Astrocyte of the cerebellum (primary cell): ENCODE results near the gene DCTN3.
A peak's percentile ranks its signal among the peaks of the same experiment; 100 is the strongest.

Experiments
- DNase-seq: peaks from one replicate; pipeline ENCODE4 v3.0.0-alpha.2; 2011; ENCODE audit warnings: low read depth
- H3K4me3 ChIP-seq: 2 replicates; pipeline ENCODE4 v1.5.1; 2011; ENCODE audit warnings: mild to moderate bottlenecking, low read depth, low read length, moderate library complexity
- CTCF ChIP-seq: IDR thresholded peaks from 2 replicates; pipeline ENCODE4 v1.5.1; 2012; ENCODE audit warnings: low read length, low read depth, moderate library complexity, mild to moderate bottlenecking; ENCODE audit errors: missing control alignments
- in situ Hi-C: cut with HindIII; loops from 2 replicates; pipeline ENCODE4 v1.10.0; 2017; ENCODE audit warnings: low sequenced_read_pairs

The DCTN3 gene

DNA sequence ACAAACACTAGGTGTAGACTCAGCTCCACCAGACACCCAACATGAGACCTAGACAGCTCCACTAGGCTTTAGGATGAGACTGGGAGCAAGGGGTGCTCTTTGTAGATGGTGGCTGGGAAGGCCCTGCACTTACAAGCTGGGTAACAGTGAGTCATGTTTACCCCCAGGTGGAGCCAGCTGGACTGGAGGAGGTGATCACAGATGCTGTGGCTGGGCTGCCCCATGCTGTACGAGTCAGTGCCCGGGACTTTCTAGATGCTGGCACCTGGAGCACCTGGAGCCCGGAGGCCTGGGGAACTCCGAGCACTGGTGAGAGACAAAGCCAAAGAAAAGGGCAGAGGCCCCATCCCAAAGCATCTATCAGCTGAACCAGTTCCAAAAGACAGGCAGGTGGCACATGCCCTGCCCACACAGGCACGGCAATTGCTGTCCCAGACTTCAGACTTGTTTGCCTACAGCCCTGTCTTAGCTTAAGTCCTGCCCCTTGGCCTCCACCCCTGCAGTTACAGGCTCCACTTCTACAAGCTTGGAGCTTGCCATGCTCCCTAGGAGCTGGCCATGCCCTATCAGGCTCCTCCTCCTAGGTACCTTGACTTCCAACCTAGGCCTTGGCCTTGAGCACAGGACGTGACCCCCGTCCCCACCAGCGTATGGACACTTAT lies 39.4 kb upstream of the DCTN3 start:
- in situ Hi-C loops = no loop called here
- H3K4me3 ChIP-seq = no peak overlapping the region
- no peak for DNase-seq
- TF ChIP-seq CTCF = no peak

DNA sequence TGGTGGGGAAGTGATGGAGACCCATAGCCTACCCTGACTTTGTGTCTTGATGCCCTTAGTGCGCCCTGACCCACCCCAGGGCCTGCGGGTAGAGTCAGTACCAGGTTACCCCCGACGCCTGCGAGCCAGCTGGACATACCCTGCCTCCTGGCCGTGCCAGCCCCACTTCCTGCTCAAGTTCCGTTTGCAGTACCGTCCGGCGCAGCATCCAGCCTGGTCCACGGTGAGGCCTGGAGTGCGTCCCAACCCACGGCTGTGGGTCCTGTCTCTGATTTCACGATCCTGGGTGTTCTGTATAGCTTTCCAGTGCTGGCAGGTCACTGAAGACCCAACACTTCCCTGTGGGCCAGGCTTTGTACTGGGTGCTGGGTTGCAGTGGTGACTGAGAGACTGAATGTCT lies 38.2 kb upstream of the DCTN3 start:
- DNase-seq = no peak
- TF ChIP-seq CTCF = no peak
- in situ Hi-C loops = no loop called here

GRCh38 chr9:34656992-34657391 lies 36.7 kb upstream of the DCTN3 start:
- no peak for DNase-seq
- no peak overlapping the region for H3K4me3 ChIP-seq
- in situ Hi-C loops = no loop called here
- no peak for TF ChIP-seq CTCF

More for the DNA sequence above, 38.2 kb upstream of the DCTN3 start:
- H3K4me3 ChIP-seq = no peak overlapping the region

GRCh38 chr9:34655394-34655793 lies 35.1 kb upstream of the DCTN3 start:
- DNase-seq = no peak
- in situ Hi-C loops = no loop called here
- H3K4me3 ChIP-seq = no peak overlapping the region
- no peak for TF ChIP-seq CTCF

DNA sequence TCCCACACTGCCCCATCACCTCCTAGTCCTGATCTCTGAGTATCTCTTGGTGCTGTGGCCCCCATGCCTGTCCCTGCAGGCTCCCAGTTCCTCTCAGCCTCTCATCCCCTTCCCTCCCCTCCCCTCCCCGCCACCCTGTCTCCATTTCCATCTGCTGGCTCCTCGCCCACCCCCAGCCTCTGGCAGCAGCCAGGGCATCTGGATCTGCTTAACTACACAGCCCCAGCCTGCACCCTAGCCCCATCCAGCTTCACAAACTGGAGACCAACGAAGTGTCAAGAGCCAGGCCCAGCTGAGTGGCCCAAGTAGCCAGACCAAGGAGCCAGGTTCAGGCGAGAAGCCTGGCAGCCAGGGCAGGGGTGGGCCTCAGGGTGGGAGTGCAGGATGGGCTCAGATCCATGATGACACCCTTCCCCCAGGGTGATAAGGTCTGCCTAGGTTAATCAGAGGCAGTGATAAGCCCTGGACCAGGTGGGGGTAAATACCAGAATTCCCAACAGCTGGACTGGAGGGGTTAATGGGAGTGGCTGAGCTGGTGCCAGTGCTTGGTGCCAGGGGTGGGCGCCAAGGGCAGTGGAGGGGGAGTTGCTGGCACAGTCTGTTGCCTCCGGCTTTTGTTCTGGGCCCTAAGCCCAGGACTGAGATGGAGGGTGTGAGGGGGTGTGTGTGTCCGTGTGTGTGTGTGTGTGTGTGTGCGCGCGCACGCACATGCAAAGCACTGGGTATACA lies 34.2 kb upstream of the DCTN3 start:
- in situ Hi-C loops = no loop called here
- no peak overlapping the region for H3K4me3 ChIP-seq
- DNase-seq = peak; percentile 33
- no peak for TF ChIP-seq CTCF

GRCh38 chr9:34653151-34654072 lies 33.1 kb upstream of the DCTN3 start:
- no peak for DNase-seq
- in situ Hi-C loops = no loop called here
- no peak overlapping the region for H3K4me3 ChIP-seq
- TF ChIP-seq CTCF = no peak
